T-cell (primary cell): ENCODE data around the gene MBD4. TPM values are rescaled to one million over a fixed set of nuclear protein-coding genes. Genes with fewer than 3 reads are reported as not detected.
"Not testable (repeated sequence)": the region's sequence is repeated elsewhere in the genome, so short reads cannot be mapped to it uniquely, and the experiment has no call there.

ENCODE experiments used
- ATAC-seq, 4 experiments: fragments of 200-7000 bp in 3 of 4; fragments of 150-1000 bp in 1 of 4; cut with Tn5 transposase; replicated peaks in 1 of 4; 1 replicate in 3 of 4; 2 replicates in 1 of 4; pipeline ENCODE4 v1.10.0; 2021; ENCODE audit warnings: moderate library complexity in 3 of 4, mild to moderate bottlenecking in 2 of 4, moderate number of reproducible peaks in 1 of 4
- CTCF ChIA-PET, 2 donors: fragments of 300-600 bp; sonication (Branson Sonifier 250); formaldehyde crosslinking; loops; one replicate each; lab custom pipeline; 2022; ENCODE audit warnings: antibody characterized with exemption in 2 of 2; lab: Charles Lee
- POLR2A ChIA-PET, 2 donors: fragments of 300-600 bp; sonication (Branson Sonifier 250); formaldehyde crosslinking; loops; one replicate each; lab custom pipeline; 2022; ENCODE audit warnings: antibody characterized with exemption in 2 of 2; lab: Charles Lee
- DNase-seq, 35 experiments: peaks; one replicate each; pipeline versions ENCODE4 v3.0.0 to v3.0.0-alpha.2; 2013 to 2023
- H3K27ac ChIP-seq: one replicate; pipeline ENCODE4 v1.5.1; 2013; ENCODE audit warnings: low read length
- H3K27me3 ChIP-seq, 2 experiments: replicated peaks in 1 of 2; 1 replicate in 1 of 2; 2 replicates in 1 of 2; pipeline versions ENCODE4 v1.6.1 to v1.7.0; 2013; ENCODE audit warnings: low read length in 1 of 2, mixed read lengths in 1 of 2; ENCODE audit not compliant: control insufficient read depth in 2 of 2, insufficient read depth in 2 of 2; ENCODE audit errors: extremely low read depth in 1 of 2
- H3K36me3 ChIP-seq, 2 donors: 1 replicate in 1 of 2; 2 replicates in 1 of 2; pipeline versions ENCODE4 v1.6.1 to v1.7.0; 2013; ENCODE audit warnings: low read length in 1 of 2; ENCODE audit not compliant: control insufficient read depth in 2 of 2, insufficient read depth in 1 of 2; ENCODE audit errors: extremely low read depth in 1 of 2
- H3K4me1 ChIP-seq, 2 experiments: 1 replicate in 1 of 2; 2 replicates in 1 of 2; pipeline versions ENCODE4 v1.6.1 to v1.7.0; 2013; ENCODE audit warnings: low read length in 2 of 2, mixed read lengths in 1 of 2; ENCODE audit not compliant: insufficient read depth in 2 of 2, control insufficient read depth in 1 of 2; ENCODE audit errors: extremely low read depth in 1 of 2
- H3K4me3 ChIP-seq, 2 donors: 1 replicate in 1 of 2; 2 replicates in 1 of 2; pipeline versions ENCODE4 v1.5.1 to v1.7.0; 2013; ENCODE audit warnings: mild to moderate bottlenecking in 2 of 2, low read length in 1 of 2, moderate library complexity in 1 of 2; ENCODE audit not compliant: control insufficient read depth in 1 of 2; ENCODE audit errors: extremely low read depth in 1 of 2
- H3K9me3 ChIP-seq: 2 replicates; pipeline ENCODE4 v1.7.0; 2013
- H3K27ac Mint-ChIP-seq, 2 donors: one replicate each; pipeline ENCODE4 v1.8.0; 2020 to 2021; ENCODE audit warnings: mild to moderate bottlenecking in 2 of 2, mixed read lengths in 2 of 2
- H3K27me3 Mint-ChIP-seq, 2 donors: one replicate each; pipeline ENCODE4 v1.8.0; 2021 to 2022; ENCODE audit warnings: mixed read lengths in 2 of 2
- H3K36me3 Mint-ChIP-seq: one replicate; pipeline ENCODE4 v1.8.0; 2021; ENCODE audit warnings: mixed read lengths
- H3K4me1 Mint-ChIP-seq, 3 donors: one replicate each; pipeline ENCODE4 v1.8.0; 2020 to 2022; ENCODE audit warnings: mixed read lengths in 3 of 3, mild to moderate bottlenecking in 1 of 3
- H3K4me3 Mint-ChIP-seq, 3 donors: one replicate each; pipeline ENCODE4 v1.8.0; 2020 to 2022; ENCODE audit warnings: mild to moderate bottlenecking in 3 of 3, mixed read lengths in 3 of 3, moderate library complexity in 3 of 3
- H3K9me3 Mint-ChIP-seq, 3 donors: one replicate each; pipeline ENCODE4 v1.8.0; 2020 to 2022; ENCODE audit warnings: mixed read lengths in 3 of 3
- WGBS: methylation state at CpG from one replicate; pipeline ENCODE4 v1.1.5; 2013; ENCODE audit warnings: missing lambda C conversion rate; ENCODE audit not compliant: insufficient coverage; 5-methylcytosine and 5-hydroxymethylcytosine counted together
- total RNA-seq, 35 experiments: library from RNA in 6 of 35; stranded (reverse) in 6 of 35; fragments of 120-200 nt in 1 of 35; gene quantifications; one replicate each; pipeline versions ENCODE4 v1.2.1 to v1.2.4 and lab custom pipeline; 2013 to 2026

MBD4 gene
- total RNA-seq, 5 donors from 2014 or later (not counting 1 experiment from before 2014, with no cell fraction given): 43.1 to 59.4 (median 45.2) TPM

- DNase-seq (no peak), ATAC-seq (no peak)
- Mint-ChIP-seq H3K9me3 (no peaks in the 10 kb centered on the region), H3K36me3 (peaks cover 41% of the 10 kb centered on the region), H3K4me1 (no peaks in the 10 kb centered on the region), H3K27ac (no peak overlapping the region), H3K27me3 (no peaks in the 10 kb centered on the region), H3K4me3 (no peak overlapping the region)
- Histone ChIP-seq H3K9me3 (no peaks in the 10 kb centered on the region), H3K36me3 (peaks cover 6 to 42% of the 10 kb centered on the region in 2 donors), H3K27ac (no peak overlapping the region), H3K27me3 (no peaks in the 10 kb centered on the region), H3K4me1 (no peaks in the 10 kb centered on the region), H3K4me3 (no peak overlapping the region)
- ChIA-PET CTCF (interaction anchor here (0.5 to 1.0 kb wide), 2 partner anchors 12 to 1168 kb away, joined by 3 read pairs; no protein-coding TSS in a partner anchor), POLR2A (interaction anchor here (0.6 to 0.8 kb wide), 2 partner anchors 13 to 27 kb away, joined by 5 read pairs; no protein-coding TSS in a partner anchor)
- WGBS: 93% methylated on average over 4 of the region's 5 CpGs
Observed at GRCh38 chr3:129387487-129387886, 52.3 kb downstream of the MBD4 start.

DNA sequence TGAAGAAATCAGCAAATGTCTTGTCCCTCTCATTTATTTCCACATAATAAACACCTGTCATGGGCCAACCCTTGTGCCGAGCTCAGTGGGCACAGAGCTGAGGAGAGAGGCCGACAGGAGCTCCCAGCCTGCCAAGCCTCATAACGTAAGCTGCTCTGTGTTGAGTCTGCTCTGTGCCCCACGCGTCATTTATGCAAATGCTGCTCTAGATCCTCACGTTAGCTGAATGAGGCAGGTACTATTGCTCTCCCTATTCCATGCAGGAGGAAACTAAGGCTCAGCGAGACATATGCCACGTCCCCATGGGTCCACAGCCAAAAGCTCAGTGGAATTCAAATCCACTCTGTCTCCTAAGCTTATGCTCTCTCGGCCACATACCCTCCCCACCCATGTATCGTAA is 52.8 kb downstream of the MBD4 start:
- Mint-ChIP-seq H3K4me3 (no peak overlapping the region), H3K4me1 (no peaks in the 10 kb centered on the region), H3K36me3 (peaks cover 38% of the 10 kb centered on the region), H3K27me3 (no peaks in the 10 kb centered on the region), H3K27ac (no peak overlapping the region), H3K9me3 (no peaks in the 10 kb centered on the region)
- Histone ChIP-seq H3K27ac (no peak overlapping the region), H3K27me3 (no peaks in the 10 kb centered on the region), H3K36me3 (peaks cover 6 to 38% of the 10 kb centered on the region in 2 donors), H3K9me3 (no peaks in the 10 kb centered on the region), H3K4me1 (no peaks in the 10 kb centered on the region), H3K4me3 (no peak overlapping the region)
- ChIA-PET CTCF (interaction anchor here in 1 of 2 donors (1.0 kb wide), 1 partner anchor 13 kb away, joined by 3 read pairs; no protein-coding TSS in a partner anchor), POLR2A (interaction anchor here in 1 of 2 donors (0.5 kb wide), 1 partner anchor 43 kb away, joined by 3 read pairs; no protein-coding TSS in a partner anchor)
- no peak for ATAC-seq
- WGBS: 100% methylated on average over 6 of the region's 10 CpGs
- DNase-seq: no peak

GRCh38 chr3:129385507-129385906 is 54.2 kb downstream of the MBD4 start:
- not testable (repeated sequence) for H3K4me3 Mint-ChIP-seq, DNase-seq

DNA sequence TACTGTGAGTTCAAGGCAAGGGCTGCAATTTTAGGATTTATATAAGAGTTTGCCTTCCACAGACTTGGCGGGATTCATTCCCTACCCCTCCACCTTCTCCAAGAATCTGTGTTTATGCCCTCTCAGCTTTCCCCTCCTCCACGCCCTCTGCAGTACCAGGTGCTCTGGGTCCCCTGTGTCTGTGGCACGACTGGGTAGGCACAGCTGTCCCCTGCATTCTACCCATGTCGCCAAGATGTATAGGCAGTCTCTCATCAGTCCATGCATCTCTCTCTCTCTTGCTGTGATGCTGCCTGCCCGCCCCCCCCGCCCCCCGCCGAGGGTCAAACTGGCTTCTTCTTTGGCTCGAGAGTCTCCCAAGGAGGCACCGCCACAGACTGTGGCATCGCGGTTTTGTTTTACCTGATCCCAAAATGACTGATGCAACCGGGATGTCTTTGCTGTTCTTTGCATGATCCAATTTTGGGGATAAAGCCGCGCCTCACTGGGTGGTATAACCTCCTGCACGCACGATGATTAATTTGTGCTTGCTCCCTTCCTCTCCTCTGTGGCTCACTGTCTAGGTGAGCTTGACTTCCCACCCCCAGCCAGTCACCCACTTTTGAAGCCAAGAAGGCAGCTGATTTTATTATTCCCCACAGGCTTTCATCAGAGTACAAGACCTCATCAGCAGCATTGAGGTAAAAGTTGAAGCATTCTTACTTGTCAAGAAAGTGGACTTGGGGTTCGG is 55.0 kb downstream of the MBD4 start:
- no peaks in the 10 kb centered on the region for H3K4me1 ChIP-seq
- CTCF ChIA-PET: no interaction called here
- Mint-ChIP-seq H3K4me3 (no peak overlapping the region), H3K9me3 (no peaks in the 10 kb centered on the region), H3K36me3 (peaks cover 29% of the 10 kb centered on the region), H3K4me1 (no peaks in the 10 kb centered on the region), H3K27ac (peak overlapping the region in 1 of 2 donors; percentile 17), H3K27me3 (no peaks in the 10 kb centered on the region)
- DNase-seq: no peak
- no peak overlapping the region for H3K27ac ChIP-seq
- H3K9me3 ChIP-seq: no peaks in the 10 kb centered on the region
- POLR2A ChIA-PET: no interaction called here
- no peak for ATAC-seq
- WGBS: 83% methylated on average over 8 of the region's 18 CpGs
- H3K4me3 ChIP-seq: no peak overlapping the region
- no peaks in the 10 kb centered on the region for H3K27me3 ChIP-seq
- H3K36me3 ChIP-seq: peaks cover 6 to 23% of the 10 kb centered on the region in 2 donors

More at GRCh38 chr3:129385507-129385906, 54.2 kb downstream of the MBD4 start:
- H3K27me3 Mint-ChIP-seq, H3K27me3 ChIP-seq, POLR2A ChIA-PET, ATAC-seq, H3K4me3 ChIP-seq, H3K4me1 ChIP-seq, H3K27ac ChIP-seq, H3K9me3 ChIP-seq, H3K4me1 Mint-ChIP-seq, H3K9me3 Mint-ChIP-seq: not testable (repeated sequence)
- Mint-ChIP-seq H3K27ac (peak overlapping the region in 1 of 2 donors; percentile 17), H3K36me3 (peaks cover 27% of the 10 kb centered on the region)
- peaks cover 6 to 27% of the 10 kb centered on the region in 2 donors for H3K36me3 ChIP-seq
- WGBS: 85% methylated on average over 5 of the region's 8 CpGs
- CTCF ChIA-PET: interaction anchor here in 1 of 2 donors (0.7 kb wide), 1 partner anchor 16 kb away, joined by 4 read pairs; no protein-coding TSS in a partner anchor

DNA sequence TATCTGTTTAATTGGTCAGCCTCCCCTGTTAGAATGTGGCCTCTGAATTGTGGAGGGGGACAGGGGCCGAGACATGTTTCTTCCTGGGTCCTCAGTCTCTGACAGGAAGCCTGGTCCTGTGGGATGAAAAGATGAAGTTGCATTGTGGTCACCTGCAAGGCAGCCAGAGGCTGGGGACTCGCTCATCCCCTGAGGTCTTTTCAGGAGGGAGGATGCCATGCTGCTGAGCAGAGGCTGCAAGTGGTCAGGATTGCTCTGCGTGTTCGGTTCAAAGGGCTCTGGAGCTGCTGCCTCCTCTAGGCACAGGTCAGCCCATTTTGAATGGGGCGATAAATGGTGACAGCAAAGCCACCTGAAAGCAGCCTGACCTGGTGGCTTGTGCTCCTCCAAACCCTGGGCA is 55.6 kb downstream of the MBD4 start:
- H3K9me3 ChIP-seq, H3K4me1 Mint-ChIP-seq, DNase-seq, H3K27me3 ChIP-seq, H3K4me3 ChIP-seq, H3K27ac ChIP-seq, H3K4me3 Mint-ChIP-seq, POLR2A ChIA-PET, H3K27me3 Mint-ChIP-seq, ATAC-seq, H3K27ac Mint-ChIP-seq, H3K4me1 ChIP-seq, H3K9me3 Mint-ChIP-seq: not testable (repeated sequence)
- peaks cover 23% of the 10 kb centered on the region for H3K36me3 Mint-ChIP-seq
- peaks cover 0 to 17% of the 10 kb centered on the region in 2 donors for H3K36me3 ChIP-seq
- 64% methylated on average over 3 of the region's 5 CpGs for WGBS
- CTCF ChIA-PET: interaction anchor here in 1 of 2 donors (1.0 to 1.4 kb wide), 2 partner anchors 16 to 441 kb away, joined by 6 to 8 read pairs; no protein-coding TSS in a partner anchor

DNA sequence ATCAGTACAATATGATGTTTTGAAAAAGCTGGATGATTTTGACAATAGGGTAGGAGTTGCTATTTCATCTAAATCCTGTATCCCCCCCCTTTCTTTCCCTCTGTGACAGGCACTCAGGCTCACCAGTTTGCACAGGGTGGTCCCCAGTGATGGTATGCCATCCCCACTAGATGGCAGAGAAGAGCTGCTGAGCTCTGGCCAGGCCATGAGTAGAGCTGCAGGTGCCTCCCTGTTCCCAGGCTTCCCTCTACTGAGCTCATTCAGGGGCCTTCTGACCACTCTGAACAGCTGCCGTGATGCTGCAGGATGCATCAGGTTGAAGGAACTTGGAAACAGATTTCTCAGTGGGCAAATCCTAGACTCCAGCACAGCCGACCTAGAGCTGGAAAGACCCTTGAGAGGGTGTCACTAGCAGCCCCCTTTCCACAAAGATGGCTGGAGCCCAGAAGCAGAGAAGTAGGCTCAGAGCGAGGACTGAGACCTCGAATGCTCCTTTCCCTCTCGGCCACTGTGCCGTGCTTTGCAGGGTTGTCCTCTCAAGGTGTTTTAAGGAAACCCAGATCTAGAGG is 56.4 kb downstream of the MBD4 start:
- Mint-ChIP-seq H3K4me3 (no peak overlapping the region), H3K27ac (no peak overlapping the region), H3K36me3 (peaks cover 22% of the 10 kb centered on the region), H3K9me3 (no peaks in the 10 kb centered on the region), H3K4me1 (no peaks in the 10 kb centered on the region), H3K27me3 (no peaks in the 10 kb centered on the region)
- no peaks in the 10 kb centered on the region for H3K27me3 ChIP-seq
- no peak overlapping the region for H3K4me3 ChIP-seq
- DNase-seq (peak in 33 of 35 experiments; percentile 14 to 60 (median 29)), ATAC-seq (peak; percentile 82 to 95 (median 86))
- H3K4me1 ChIP-seq: no peaks in the 10 kb centered on the region
- no peaks in the 10 kb centered on the region for H3K9me3 ChIP-seq
- WGBS: 72% methylated on average over 5 of the region's 6 CpGs
- POLR2A ChIA-PET: interaction anchor here in 1 of 2 donors (0.6 kb wide), 1 partner anchor 211 kb away, joined by 3 read pairs; no protein-coding TSS in a partner anchor
- H3K36me3 ChIP-seq: peaks cover 0 to 14% of the 10 kb centered on the region in 2 donors
- CTCF ChIA-PET: interaction anchor here (0.5 to 1.6 kb wide), 9 partner anchors 9 to 442 kb away, joined by 3 to 8 read pairs (median 3); partner anchors contain the start of genes IFT122 (in 1 of the 2) and MBD4 (in 1 of the 2)
- no peak overlapping the region for H3K27ac ChIP-seq
